Bone marrow (tissue), 2 donors: ENCODE results near the gene B4GALT3.
"Not testable (repeated sequence)": the region's sequence is repeated elsewhere in the genome, so short reads cannot be mapped to it uniquely, and the experiment has no call there.

Experiments used
- DNase-seq, 2 donors: peaks; one replicate each; lab custom pipeline; 2025; lab: John Stamatoyannopoulos, UW

B4GALT3 gene

GRCh38 chr1:161177112-161177935 lies at the start of gene B4GALT3:
Gene B4GALT3, minus strand, starts transcription at chr1:161177507. Its CDS starts 1,447 bp downstream, at chr1:161176060.
- DNase-seq = peak; percentile 68 to 88

- no peak for DNase-seq
Measured at GRCh38 chr1:161226759-161227158, 49.5 kb upstream of the B4GALT3 start.

DNA sequence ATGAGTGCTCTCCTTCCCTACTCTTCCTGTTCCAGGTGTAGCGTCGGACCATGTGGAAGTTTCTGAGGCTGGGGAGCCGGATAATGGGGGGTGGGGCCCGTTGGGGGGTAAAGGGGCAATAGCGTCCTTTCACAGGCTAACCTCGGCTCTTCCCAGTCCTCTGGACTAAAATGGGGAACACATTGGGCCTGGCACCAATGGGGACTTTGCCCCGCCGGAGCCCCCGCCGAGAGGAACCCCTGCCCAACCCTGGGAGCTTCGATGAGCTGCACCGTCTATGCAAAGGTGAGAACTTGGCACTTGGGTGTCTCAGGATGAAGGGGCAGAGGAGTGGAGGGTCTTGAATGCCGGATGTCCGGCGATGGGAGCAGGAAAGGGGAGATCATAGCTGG lies 49.0 kb upstream of the B4GALT3 start:
- DNase-seq = no peak

DNA sequence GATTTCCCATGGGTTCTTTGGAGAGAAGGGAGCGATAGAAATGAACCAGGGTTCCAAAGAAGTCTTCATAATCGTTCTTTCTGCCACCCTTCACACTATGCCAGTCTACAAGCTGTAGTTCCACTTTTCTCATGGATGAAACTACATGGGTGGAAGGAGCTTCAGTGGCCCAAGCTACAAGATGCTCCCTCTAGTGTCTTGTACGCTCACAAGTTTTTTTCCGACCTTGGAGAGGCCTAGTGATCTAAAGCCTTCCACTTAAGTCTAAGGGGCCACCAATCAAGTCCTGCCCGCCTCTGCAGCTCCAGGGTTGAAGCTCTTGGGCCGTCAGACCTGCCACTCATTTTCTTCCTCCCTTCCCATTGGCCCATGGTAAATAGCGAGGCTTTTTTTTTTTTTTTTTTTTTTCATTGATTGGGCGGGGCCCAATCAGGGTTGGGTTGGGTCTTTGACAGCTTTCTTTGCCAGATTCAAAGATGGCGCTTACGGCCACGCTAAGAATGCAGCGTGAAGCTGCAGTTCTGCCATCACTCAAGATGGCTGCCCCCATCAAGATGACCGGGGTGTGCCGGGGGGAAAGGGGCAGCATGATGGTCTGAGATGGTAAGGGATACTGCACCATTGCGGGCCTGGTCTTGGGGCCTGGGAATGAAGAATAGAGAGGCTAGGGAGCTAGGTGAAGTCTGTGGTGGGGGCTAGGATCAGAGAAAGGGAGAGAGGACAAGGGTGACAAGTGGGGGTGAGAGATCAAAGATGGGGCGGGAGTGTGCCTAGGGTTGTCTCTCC lies 48.4 kb upstream of the B4GALT3 start, which contains the start of gene TOMM40L:
Gene TOMM40L (plus strand): TSS at position 527 of the 786 bp plus-strand sequence. CDS start 430 bp downstream, outside the sequence.
- DNase-seq = peak; percentile 82 to 100

DNA sequence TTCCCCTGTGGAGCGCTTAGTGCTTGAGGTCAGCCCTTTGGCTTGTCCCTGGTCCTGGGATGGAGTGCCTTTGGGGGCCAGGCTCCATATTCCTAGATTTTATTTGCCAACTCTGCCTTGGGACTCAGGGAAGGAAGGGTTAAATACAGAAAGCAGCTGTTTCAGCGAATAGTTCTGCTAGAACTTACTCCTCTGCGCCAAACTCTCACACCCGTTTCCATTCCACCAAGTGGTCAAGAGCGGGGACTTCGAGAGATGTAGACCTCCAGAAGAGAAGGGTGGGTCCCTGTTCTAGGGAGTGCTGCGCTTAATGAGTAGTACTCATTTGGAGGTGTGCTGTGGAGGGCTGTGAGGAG lies 47.8 kb upstream of the B4GALT3 start:
- no peak for DNase-seq

DNA sequence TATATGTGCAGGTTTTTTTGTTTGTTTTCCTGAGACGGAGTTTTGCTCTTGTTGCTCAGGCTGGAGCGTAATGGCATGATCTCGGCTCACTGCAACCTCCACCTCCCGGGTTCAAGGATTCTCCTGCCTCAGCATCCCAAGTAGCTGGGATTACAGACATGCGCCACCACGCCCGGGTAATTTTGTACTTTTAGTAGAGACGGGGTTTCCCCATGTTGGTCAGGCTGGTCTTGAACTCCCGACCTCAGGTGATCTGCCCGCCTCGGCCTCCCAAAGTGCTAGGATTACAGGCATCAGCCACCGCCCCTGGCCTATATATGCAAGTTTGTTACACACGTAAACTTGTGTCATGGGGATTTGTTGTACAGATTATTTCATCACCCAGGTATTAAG lies 47.4 kb upstream of the B4GALT3 start:
- not testable (repeated sequence) for DNase-seq

- DNase-seq = no peak
Measured at GRCh38 chr1:161223805-161224694, 46.7 kb upstream of the B4GALT3 start.

DNA sequence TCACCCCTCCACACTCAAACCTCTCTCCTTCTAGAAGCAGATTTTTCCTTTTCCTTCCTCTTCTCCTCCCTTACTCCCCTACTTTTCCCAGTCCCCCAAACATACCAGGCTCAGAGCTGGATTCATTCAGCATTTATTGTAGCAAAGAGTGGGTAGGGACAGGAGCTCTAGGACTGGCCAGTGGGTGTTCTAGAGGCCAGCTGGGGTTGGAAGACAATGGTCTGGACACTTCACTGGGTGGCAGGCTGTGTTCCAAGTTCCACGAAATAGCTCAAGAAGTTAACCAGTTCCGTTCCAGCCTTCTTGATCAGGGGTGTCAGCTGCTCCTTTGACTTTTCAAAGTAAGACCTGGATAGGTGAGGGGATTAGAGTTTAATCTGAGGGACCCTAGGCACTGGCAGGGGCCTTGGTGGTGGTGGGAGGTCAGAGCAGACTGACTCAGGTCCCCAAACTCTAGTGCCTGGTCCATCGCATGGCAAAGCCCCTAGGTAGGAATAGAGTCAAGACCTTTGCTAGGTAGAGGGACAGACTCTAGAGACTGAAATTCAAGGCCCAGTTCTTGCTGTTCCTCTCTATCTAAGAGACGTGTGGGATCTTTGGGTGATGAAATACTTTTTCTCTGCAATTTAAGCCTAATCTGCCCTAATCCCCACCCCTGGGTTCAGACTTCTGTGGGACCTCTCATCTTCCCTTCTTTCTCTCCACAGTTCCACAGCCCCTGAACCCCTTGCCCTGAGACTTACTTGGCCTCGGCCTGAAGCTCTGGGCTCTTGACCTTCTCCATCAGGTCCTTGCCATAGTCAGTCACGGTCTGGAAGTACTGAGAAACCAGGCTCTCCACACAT lies 45.1 kb upstream of the B4GALT3 start:
- no peak for DNase-seq

DNA sequence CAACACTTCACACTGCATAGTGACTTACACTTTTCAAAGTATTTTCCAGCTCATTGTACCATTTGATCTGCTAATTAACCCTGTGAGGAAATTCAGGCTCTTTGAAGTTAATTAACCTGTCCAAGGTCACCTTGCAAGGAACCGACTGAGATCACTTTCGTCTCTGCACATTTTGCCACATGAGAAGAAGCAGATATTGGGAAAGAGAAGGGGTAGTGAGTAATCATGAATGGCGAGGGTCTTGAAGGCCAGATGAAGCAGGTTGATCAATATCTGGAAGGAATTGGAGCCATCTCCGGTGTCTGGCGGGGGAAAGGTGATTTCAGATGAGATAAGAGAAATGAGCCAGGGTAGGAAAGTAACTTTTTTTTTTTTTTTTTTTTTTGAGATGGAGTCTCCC lies 42.7 kb upstream of the B4GALT3 start:
- no peak for DNase-seq

DNA sequence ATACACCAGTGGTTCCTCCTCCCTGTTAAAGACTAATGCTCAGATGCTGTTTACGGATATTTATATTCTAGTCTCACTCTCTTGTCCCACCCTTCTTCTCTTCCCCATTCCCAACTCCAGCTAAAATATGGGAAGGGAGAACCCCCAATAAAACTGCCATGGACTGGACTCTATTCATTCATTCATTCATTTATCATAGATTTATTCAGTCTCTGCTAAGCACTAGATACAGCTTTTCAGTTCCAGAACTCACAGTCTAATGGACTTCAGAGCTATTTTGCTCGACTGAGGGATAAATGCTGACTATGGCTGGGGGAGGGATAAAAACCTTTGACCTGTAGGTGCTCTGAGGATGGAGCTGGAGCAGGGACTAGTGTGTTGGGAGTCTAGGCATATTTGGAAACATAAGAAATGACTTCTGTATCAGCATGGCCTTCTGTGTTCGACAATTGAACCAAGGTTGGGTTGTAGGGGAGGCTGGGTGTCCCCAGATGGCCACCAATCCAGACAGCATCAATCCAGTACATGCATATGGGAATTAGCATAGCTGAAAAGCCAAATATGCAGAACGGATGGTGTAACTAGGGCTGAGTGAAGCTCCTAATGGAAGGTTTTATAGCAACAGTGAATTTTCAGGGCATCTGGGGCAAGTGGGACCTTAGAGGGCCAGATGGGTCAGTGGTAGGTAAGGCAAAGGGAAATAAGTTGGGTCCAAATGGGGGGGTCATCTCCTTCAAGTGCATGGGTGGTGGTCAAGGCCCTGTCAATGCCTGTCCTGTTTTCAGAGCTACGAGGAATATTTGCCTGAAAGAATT lies 42.0 kb upstream of the B4GALT3 start:
- no peak for DNase-seq

DNA sequence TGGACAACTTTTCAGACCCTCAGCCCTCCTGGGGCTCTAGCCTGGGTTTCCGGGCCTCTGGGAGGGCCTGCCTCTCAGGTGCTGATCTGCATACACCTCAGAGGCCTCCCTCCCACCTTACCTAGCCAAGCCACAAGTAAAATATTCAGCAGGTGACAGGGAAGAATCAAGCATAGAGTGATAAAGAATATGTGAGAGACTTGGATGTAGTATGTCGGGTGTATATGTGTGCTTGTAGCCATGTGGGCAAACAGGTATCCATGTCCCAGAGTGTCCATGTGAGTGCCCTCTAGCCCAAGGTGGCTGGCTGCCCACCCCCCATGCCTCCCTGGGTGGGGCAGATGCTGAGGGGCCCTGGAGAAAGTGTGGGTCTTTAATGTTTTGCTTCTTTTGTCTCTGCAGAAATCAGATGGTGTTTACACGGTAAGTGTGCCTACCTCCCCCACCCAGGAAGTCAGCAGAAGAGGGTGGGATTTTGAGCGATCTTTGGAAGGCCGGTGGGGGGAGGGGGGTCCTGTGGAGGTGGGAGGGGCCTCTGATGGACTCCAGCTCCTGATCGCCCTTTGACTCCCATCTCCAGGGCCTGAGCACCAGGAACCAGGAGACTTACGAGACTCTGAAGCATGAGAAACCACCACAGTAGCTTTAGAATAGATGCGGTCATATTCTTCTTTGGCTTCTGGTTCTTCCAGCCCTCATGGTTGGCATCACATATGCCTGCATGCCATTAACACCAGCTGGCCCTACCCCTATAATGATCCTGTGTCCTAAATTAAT lies 41.2 kb upstream of the B4GALT3 start:
- DNase-seq = no peak

- no peak for DNase-seq
Measured at GRCh38 chr1:161217831-161218230, 40.5 kb upstream of the B4GALT3 start.

GRCh38 chr1:161216945-161217712 lies 39.8 kb upstream of the B4GALT3 start:
- peak in 1 of 2 donors; percentile 41 for DNase-seq

- peak in 1 of 2 donors; percentile 42 for DNase-seq
Measured at GRCh38 chr1:161215076-161215475, 37.8 kb upstream of the B4GALT3 start, which contains the start of gene FCER1G. Gene FCER1G, plus strand, starts transcription at chr1:161215295. Its CDS starts 27 bp downstream, at chr1:161215322.

DNA sequence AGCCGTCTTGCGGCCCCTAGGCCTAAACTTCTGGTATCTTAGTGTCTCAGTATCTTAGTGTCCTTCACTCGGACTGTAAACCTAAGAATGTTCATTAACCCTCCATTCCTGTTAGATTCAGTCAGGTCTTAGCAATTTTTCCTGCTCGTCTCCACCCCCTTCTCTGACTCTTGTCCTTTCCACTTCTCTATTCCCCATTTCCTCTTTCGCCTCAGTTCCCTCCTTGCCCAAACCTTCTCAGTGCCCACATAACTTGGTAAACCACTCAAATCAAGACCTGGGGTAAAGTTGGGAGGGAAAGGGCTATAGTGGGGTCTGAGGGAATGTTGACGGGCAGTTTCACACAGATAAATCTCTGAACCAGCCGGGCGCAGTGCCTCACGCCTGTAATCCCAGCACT lies 37.1 kb upstream of the B4GALT3 start:
- no peak for DNase-seq

- DNase-seq = peak; percentile 44 to 54
Measured at GRCh38 chr1:161209790-161210409, 32.6 kb upstream of the B4GALT3 start.

DNA sequence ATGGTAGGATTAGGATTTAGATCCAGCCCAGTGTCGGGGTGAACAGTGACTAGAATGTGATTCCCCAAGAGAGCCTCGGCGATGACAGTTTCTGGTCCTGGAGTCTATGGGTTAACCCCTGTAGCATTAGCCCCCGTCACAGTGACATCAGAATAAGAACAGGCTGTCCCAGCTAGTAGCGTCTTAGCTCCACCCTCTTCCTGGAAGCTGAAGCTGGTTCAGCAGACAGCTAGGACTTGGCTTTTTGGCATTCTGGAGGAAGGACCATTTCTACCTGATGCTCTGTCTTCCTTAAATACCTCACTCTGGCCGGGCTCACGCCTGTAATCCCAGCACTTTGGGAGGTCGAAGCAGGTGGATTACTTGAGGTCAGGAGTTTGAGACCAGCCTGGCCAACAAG lies 29.9 kb upstream of the B4GALT3 start:
- no peak for DNase-seq
